Sigmoid colon (tissue), 4 donors: ENCODE data around the gene SERP2.

Source experiments
- EP300 ChIP-seq, 4 donors: sonication (generic); formaldehyde crosslinking; IDR thresholded peaks; one replicate each; pipeline ENCODE4 v1.6.1; 2017; ENCODE audit warnings: antibody characterized with exemption in 4 of 4
- POLR2A ChIP-seq, 2 donors: fragments of 450-650 bp; IDR thresholded peaks; one replicate each; pipeline ENCODE4 v1.6.1; 2016; ENCODE audit warnings: antibody characterized with exemption in 2 of 2, mild to moderate bottlenecking in 2 of 2, moderate library complexity in 2 of 2
- POLR2AphosphoS5 ChIP-seq, 4 donors: sonication (generic); formaldehyde crosslinking; IDR thresholded peaks; one replicate each; pipeline ENCODE4 v1.6.1; 2017; ENCODE audit warnings: antibody characterized with exemption in 4 of 4
- TF ChIP-seq, protein P1 (sequence below), 4 experiments: fragments of 450-650 bp in 3 of 4; fragments of 200-600 bp in 1 of 4; IDR thresholded peaks; one replicate each; pipeline ENCODE4 v1.5.1; 2016 to 2019; ENCODE audit warnings: antibody characterized with exemption in 4 of 4, mild to moderate bottlenecking in 3 of 4, moderate library complexity in 2 of 4

DNA sequence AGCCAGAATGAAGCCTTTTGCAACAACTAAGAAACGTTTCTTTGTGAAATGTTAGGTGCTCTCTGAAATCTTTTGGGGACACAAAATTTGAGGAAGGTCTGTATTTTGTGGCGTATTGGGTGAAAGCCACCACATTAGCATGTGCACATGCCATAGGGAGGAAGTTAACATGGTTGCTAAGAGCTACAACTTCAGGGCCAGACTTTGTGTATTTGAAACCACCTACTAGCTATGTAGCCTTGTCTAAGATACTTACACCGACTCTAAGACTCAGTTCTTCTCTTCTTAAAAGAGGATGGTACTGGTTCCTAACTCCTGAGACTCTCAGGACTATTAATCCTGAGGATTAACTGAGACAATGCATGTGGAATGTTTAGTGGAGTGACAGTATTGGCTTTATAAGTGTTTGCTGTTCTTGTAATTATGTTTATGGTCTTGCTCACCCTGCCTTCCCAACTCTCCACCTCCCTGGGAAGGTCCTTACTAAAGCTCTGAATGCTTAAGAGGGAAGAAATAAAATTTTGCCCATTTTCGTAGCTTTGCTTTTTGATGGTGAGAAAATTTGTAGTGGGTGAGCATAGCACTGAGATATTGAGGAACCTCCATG lies 15.5 kb downstream of the SERP2 start:
- TF ChIP-seq, protein P1, sequence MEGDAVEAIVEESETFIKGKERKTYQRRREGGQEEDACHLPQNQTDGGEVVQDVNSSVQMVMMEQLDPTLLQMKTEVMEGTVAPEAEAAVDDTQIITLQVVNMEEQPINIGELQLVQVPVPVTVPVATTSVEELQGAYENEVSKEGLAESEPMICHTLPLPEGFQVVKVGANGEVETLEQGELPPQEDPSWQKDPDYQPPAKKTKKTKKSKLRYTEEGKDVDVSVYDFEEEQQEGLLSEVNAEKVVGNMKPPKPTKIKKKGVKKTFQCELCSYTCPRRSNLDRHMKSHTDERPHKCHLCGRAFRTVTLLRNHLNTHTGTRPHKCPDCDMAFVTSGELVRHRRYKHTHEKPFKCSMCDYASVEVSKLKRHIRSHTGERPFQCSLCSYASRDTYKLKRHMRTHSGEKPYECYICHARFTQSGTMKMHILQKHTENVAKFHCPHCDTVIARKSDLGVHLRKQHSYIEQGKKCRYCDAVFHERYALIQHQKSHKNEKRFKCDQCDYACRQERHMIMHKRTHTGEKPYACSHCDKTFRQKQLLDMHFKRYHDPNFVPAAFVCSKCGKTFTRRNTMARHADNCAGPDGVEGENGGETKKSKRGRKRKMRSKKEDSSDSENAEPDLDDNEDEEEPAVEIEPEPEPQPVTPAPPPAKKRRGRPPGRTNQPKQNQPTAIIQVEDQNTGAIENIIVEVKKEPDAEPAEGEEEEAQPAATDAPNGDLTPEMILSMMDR (IDR thresholded peaks at IDR 0.05) = no peak
- TF ChIP-seq EP300 (IDR thresholded peaks at IDR 0.05) = no peak
- no peak for TF ChIP-seq POLR2AphosphoS5 (IDR thresholded peaks at IDR 0.05)
- TF ChIP-seq POLR2A (IDR thresholded peaks at IDR 0.05) = no peak
